Measurements from ENCODE around the gene GNG13.
A peak's percentile ranks its signal among the peaks of the same experiment; 100 is the strongest.

Gene GNG13

DNA sequence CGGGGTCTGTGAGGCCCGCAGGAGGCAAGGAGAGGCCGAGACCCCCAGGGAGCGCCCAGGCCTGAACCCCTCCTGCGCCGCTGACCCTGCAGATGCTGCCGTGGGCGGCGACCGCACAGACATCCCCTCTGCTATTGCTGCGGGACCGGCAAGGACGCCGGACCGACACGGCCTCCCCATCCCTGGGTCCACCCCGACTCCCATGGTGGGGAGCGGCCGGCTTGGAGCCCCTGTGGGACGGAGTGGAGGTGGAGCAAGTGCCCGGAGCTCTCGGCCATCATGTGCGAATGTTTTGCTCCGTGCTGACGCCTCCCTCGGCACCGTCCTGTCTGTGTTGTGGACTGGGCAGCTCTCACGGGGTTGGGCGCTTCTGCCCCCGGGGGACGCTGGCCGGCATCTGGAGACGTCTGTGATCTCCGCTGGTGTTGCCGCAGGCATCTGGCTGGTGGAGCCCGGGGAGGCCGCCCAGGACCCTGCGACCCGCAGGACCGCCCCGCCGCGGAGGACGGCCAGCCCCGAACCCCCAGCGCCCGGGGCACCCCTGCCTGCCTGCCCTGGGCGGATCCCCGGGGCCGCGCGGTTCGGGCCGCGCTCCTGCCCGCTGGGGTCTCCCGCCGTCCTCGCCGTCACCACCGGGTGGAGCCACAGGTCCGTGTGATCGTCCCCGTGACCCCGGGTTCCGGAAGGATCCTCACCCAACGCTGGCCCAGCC is 12.8 kb upstream of the GNG13 start:
- DNase-seq (ENCODE audit: low read depth) = peak; percentile 12

DNA sequence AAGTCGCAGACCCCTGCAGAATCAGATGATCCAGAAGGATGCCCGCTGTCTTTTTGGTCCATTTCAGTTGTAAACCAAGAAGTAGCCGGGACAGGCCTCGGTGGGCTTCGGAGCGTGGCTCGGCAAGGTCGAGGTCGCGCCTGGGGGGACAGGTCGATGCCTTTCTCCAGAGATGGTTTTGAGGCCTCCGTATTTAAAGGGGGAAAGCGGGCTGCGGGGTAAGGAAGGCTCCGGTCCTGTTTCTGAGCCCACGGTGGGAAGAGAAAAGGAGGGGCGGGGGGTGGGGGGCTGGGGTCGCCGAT is 7.5 kb upstream of the GNG13 start:
- no peak for DNase-seq (ENCODE audit: low read depth)

DNA sequence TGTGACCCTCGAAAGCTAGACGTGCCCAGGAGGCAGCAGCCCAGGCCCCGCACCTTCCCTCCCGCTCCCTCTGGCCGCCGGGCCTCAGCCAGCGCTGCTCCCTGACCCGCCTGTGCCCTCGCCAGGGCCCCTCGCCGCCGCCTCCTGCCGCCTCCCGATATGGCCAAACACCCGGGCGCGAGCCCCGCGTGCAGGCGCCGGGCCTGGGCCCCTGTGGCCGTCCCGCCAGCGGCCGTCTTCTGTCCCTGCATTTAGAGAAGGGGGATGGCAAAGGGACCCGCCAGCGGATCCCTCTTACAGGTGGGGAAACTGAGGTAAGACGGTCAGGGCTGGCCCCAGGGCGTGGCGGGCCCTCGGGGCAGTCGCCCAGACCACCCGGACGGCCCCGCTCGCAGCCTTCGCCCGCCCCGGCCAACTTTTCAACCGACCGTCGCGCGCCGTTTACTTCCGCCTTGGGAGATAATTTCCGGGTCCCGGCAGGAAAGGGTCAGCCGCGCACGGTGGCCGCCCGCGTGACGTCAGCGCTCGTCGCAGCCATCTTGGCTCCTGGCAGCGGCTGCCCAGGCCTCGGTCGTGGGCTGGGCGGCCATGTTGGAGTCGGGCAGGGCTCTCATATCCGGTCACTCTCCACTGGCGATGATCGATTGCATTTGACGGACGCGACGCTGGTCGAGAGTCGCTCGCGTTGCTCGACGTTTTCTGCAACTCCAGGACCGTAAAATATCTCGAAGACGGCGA is 7.0 kb upstream of the GNG13 start:
- DNase-seq (ENCODE audit: low read depth) = peak; percentile 80

DNA sequence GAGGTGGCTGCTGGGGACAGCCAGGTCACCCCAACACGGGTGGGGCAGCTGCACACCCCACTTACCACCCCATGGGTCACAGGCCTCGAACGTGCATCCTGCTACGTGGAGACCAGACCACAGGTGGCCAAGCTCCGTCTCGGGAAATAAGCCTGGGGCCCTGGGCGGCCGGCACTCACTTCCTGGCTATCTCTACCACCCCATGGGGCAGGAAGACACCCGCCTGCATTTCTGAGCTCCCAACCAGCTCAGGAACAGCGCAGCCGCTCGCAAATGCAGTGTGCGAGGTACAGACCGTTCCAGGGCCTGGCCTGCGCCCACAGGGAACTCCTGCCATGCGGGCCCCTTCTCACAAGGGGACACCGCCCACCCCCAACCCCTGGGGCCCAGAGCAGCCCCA is 4.9 kb upstream of the GNG13 start:
- no peak for DNase-seq (ENCODE audit: low read depth)

DNA sequence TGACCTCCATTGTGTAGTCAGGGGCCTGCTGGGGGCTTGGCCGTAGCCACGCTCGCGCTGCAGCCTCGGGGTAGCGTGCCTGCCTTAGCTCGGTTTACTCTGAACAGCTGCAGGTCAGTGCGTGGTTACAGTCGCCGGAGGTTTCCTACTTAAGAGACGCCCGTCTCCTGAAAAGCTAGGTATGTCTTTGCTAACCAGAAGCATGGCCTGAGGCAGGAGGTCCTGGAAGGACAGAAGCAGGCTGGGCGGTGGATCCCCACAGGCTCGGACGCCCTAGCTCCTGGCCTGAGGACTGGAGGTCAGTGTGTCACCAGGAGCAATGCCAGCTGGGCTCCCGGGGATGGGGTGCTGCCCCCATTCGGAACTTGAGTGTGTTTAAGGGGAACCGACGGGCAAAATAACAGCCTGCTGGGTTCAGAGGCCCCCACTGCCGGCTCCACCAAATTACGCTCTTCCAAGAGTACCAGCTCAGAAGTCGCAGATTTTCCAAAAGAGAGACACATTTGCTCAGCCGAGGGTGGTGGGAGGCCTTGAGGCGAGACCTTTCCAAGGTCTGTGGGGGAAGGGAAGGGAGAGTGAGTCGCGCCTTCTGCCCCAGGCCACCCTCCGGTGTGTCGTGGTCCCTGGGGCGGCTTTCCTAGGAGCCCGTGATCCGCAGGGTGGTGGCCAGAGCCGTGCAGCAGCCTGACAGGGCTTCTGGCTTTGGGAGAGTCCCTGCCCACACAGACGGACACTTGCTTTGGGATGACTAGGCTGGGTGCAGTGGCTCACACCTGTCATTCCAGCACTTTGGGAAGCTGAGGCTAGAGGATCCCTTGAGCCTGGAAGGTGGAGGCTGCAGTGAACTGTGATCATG is 3.9 kb upstream of the GNG13 start:
- no peak for DNase-seq (ENCODE audit: low read depth)

DNA sequence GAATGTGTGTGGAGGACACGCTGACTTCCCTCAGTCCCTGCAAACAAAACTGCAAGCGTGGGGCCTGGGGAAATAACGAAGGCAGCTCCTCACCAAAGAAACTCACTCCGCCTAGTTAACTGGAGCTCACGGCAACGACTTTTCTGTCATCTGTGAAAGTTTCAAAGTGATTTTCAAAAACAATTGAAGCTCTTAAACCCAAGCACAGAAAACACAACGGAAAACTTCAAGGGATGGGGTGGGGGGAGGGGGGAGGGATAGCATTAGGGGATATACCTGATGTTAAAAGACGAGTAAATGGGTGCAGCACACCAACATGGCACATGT is 3.2 kb upstream of the GNG13 start:
- no peak for DNase-seq (ENCODE audit: low read depth)

DNA sequence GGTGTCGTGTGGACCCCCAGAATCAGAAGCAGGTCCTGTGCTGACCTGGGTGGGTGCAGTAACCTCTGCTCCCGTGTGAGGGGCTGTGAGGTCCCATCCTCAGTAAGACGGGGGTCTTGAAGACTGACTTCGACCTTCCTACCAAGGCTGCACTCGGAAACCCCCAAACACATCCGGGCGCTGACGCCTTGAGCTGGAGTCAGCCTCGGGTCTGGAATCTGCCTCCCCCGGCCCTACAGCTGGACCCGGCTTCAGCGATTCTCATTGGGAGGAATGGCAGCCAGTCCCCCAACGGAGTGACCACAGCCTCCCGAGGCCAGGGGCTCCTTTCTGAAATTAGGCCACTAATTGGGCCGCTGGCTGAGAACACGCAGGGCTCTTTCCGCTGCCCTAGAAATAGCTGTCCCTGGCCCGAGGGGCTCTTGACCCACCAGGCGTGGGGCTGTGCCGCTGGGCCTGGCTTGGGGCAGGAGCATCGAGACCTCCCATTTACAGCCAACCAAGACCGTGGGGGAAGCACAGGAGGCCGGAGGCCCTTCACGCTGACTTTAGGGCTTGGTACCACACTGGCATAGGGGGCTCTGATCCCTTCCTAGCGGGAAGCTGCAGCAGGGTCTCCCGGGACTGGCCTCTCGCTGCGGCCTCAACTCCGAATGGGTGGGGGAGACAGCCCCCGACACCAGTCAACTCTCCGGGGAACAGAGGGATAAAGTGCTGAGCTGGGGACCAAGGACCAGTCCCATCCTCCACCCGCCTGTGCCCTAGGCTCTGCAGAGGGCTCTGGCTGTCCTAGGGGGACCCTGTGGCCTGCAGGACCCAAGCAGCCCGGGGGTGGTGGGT is 2.6 kb upstream of the GNG13 start:
- DNase-seq (ENCODE audit: low read depth) = no peak

DNA sequence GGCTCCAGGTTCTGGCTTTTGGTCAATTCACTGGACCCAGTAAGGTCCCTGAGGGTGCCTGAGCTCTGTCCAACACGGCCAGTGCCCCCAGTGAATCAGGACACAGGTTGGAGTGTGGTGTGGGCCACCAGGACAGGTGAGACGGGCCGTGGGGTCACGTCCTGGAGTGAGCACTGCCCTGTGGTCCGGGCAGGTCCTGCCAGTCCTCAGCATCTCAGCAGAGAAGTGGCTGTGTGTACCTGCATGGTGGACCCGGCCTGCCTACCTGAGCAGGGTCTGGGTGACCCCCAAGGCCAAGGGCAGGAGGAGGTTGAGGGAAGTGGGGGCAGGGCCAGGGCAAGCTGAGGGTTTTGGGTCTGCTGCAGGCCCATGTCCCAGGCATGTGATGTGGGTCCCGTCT is 1.9 kb upstream of the GNG13 start:
- DNase-seq (ENCODE audit: low read depth) = no peak

DNA sequence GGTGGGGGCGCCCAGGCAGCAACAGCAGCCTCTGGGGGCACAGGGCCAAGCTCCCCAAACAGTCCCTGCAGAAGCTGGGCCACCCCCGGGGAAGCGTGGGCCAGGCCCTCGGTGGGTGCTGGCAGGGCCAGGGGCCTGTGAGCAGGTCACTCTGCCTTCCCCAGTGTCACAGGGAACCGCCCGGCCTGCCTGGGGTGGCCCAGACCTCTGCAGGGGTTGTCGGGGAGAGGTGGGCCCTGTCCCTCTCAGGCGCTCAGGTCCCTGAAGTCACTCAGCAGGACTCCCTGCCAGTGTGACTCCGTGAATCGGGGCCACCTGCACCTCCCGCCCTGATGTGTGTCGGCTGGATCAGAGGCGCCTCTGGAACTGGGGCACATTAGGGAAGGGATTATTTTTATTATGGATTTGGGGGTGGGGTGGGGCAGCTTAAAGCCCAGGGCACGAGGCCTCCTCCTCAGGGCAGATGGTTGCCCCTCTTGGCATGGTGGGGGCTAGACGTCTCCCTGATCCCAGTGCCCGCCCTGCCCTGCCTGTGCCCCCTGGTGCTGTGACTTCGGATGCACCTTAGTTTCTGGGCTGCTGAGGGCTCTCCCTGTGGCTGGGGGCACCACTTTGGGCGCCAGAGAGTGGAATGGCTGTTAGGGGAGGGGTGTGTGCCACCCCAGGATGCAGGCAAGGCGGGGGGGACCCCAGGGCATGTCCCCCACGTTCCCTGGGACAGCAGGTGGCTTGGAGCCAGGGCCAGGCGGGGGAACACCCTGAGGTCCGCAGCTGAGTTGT is 1.2 kb upstream of the GNG13 start:
- no peak for DNase-seq (ENCODE audit: low read depth)

DNA sequence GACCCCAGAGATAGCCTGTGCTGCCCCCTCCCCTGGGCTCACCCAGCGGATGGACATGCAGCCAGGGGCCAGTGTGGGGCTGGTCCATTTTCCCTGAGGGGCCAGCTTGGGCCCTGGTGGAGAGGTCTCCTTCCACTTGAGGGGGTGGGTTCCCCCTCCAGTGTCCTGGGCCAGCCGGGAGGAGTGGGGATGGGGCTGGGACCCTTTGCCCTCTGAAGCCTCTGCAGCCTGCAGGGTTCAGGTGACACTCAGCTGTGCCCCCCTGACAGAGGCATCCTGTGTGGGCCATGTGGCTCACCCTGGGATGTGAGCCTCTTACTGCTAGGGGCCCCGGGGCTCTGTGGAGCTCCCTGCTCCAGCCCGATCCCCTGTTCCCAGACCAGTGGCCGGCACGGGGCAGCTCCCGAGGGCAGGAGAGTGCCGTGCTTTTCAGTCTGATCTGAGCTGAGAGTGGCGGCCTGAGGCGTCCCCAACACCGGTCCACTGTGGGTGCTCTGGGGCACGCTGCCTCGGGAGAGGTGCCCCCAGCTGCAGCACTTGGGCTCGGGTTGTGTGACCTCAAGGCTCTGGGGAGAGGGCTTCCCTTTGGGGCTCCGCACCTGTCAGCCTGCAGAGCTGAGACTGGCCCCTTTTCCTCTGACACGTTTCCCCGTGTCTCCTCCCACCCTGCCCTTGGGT is 439 bp upstream of the GNG13 start:
- no peak for DNase-seq (ENCODE audit: low read depth)

DNA sequence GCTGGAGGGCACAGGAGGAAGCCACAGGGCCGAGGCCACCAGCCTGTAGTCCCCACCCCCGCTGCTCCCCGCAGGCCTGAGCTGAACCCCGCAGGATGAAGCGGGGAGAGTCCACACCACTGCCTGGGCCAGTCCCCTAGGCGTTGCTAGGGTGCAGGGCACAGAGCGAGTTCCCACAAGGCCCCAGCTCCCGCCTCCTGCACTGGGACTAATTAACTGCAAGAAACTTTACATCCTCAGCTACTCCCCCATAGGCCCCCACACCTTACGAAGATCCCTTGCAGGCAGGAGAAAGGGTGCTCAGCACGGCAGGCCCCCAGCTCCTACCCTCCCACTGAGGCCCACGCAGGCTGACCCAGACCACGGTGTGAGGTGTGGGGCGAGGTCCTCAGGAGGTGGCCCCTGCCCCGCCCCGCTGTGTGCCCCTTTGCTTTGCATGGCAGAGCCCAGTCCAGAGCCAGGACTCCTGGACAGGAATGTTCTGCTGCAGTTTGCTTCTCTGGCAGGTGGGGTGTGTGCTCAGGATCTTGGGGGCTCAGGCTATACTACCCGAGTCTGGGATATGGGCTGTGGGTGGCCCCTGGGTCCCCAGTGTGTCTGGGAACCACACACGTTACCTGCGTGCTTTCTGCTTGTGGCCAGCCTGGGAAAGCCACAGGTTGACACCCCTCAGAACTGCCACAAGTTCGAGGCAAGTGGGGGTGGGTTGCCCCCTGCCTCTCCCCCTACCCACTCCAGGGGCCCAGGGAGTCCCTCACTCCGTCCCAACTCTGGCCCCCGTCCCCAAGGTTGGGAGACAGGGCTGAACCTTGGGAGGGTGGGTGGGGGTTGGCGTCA is 1.2 kb downstream of the GNG13 start:
- no peak for DNase-seq (ENCODE audit: low read depth)

DNA sequence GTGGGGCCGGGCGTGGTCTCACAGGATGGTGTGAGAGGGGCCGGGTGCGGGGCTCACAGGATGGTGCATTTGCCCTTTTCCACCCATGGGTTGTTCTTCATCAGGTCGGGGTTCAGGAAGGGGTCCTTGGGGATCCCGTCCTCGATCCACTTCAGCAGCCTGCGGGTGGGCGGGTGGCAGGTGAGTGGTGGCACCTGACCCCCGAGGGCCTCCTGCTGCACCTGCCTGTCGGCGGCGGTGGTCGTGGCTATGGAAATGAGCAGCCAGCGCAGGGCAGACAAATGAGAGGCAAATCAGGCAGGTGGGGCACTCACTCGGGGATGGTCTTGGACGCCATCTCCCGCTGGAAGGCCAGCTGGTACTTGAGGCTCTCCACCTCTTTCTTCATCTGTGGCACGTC is 1.9 kb downstream of the GNG13 start:
- no peak for DNase-seq (ENCODE audit: low read depth)

DNA sequence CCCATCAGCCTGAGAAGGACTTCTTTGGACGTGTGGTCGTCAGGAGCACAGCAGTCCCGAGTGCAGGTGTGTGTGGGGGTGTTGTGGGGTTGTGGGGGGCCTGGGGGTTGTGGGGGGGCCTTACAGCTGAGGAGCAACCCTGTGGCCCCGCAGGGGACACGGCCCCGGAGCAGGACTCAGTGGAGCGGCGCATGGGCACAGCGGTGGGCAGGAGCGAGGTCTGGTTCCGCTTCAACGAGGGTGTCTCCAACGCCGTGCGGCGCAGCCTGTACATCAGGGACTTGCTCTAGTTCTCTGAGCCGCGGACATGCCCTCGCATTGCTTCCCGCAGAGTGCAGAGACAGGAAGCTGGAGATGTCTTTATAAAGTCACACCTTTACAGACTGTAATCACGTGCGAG is 2.8 kb downstream of the GNG13 start:
- no peak for DNase-seq (ENCODE audit: low read depth)

DNA sequence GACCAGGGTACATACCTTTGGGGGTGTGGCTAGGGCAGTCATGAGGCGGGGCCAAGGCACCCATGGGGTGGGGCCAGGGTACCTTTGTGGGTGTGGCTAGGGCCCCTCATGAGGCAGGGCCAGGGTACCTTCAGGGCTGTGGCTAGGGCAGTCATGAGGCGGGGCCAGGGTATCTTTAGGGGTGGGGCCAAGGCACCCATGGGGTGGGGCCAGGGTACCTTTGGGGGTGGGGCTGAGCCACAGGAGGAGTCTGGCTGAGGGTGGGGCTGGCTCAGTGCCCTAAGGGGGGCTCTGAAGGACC is 3.5 kb downstream of the GNG13 start:
- no peak for DNase-seq (ENCODE audit: low read depth)

DNA sequence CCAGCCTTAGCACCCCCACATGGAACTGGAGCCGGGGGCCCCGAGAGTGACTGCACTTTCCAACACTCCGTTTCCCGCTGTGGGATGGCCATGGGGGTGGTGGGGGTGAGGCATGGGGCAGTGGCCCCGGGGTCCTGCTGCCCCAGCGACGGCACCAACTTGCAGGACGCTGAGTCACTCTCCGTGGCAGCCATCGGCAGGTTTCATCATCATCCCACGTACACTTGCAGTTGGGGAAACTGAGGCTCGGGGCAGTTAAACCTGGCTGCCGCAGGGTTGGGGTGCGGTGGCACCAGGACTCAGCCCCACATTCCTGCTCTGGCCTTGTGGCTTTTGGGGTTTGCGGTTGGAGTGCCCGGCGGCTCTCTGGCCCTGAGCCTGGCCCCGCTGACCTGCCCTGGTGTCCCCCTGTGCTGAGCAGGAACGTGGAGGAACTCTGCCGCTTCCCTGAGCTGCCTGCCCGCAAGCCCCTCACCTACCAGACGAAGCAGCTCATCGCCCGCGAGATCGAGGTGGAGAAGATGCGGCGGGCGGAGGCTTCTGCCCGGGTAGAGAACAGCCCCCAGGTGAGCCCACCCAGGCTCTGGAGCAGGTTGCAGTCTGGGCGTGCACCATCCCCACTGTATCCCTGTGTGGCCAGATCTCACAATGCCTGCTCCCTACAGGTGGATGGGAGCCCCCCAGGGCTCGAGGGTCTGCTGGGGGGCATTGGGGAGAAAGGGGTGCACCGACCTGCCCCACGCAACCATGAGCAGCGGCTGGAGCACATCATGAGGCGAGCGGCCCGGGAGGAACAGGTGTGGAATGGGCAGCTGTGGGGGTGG is 4.0 kb downstream of the GNG13 start:
- DNase-seq (ENCODE audit: low read depth) = no peak

DNA sequence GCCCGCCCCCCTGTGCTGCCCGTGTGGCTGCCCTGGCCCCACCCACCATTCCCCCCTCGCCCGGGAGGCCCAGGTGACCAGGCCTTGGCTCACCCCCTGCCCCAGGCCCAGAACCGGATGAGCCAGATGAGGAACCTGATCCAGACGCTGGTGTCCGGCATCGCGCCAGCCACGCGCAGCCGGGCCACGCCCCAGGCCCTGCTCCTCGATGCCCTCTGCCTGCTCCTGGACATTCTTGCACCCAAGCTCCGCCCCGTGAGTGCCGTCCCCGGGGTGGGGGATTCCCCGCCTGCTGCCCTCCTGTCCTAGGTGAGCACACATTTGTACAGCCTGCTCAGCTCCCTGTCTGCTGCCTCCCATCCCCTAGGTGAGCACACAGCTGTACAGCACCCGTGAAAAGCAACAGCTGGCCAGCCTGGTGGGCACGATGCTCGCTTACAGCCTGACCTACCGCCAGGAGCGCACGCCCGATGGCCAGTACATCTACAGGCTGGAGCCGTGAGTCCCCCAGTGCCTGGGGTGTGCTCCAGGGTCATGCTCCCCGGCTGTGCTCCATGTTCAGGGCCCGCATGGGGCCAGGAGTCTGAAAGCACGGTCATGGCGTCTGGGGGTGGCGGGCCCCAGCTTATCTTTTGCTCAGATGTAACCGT is 4.8 kb downstream of the GNG13 start:
- DNase-seq (ENCODE audit: low read depth) = no peak

DNA sequence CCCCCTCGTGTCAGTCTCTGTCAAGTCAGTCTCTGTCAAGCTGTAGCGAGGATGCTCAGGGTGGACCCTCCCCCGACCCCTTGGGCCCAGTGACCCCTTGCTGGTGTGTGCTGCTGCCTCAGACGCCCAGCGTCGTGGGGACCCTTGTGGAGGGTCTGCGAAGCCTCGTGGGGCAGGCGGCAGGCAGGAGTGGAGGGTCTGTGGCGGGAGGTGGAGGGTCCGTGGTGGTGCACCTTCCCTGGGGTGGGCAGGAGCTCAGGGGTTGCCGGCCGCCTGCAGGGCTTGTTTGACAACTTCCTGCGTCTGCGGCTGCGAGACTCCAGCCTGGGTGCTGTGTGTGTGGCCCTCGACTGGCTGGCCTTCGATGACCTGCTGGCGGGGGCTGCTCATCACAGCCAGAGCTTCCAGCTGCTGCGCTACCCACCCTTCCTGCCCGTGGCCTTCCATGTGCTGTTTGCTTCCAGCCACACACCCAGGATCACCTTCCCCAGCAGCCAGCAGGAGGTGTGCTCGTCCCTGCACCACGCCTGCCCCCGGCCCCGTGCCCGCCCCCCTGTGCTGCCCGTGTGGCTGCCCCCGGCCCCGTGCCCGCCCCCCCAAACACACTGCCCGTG is 5.6 kb downstream of the GNG13 start:
- no peak for DNase-seq (ENCODE audit: low read depth)

DNA sequence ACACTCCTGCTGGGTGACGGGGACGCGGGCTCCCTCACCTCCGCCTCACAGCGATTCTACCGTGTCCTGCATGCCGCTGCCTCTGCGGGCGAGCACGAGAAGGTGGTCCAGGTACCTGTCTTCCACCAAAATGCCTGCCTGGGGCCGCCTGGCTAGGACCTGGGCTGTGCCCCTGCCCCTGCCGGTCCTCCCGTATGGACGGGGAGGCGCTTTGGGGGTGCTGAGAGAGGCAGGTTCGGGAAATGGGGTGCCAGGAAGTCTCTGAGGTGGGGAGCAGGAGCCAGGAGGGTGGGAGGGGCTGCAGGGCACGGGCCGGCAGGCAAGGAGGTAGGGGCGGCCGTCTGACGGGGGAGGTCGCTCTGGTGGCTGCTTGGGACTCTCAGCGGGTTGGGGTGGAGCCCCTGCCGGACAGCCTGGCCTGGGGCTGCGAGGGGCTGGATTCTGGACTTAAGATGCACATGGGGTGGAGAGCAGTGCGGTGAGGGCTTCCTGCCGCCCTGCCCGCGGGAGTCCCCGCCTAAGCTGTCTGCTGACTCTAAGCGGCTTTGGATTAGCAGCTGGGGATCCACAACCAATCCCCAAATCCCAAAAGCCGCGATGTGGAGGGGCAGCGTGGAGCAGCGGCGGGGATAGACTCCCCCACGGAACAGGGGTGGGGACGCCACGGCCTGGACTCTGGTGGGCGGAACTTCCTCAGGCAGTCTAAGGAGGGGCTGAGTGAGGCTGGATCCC is 6.3 kb downstream of the GNG13 start:
- DNase-seq (ENCODE audit: low read depth) = no peak
